Cardiac fibroblast (primary cell): ENCODE measurements around the gene AOX1.
"Not testable (repeated sequence)": the region's sequence is repeated elsewhere in the genome, so short reads cannot be mapped to it uniquely, and the experiment has no call there.

Experiments
- DNase-seq, 2 donors: peaks; one replicate each; pipeline versions ENCODE4 v3.0.0 to v3.0.0-alpha.2; 2010; ENCODE audit warnings: low read depth in 2 of 2
- H3K4me3 ChIP-seq, 2 donors: replicated peaks in 1 of 2; 1 replicate in 1 of 2; 2 replicates in 1 of 2; pipeline ENCODE4 v1.5.1; 2011; ENCODE audit warnings: low read depth in 2 of 2, low read length in 2 of 2, mild to moderate bottlenecking in 2 of 2, moderate library complexity in 1 of 2
- CTCF ChIP-seq: IDR thresholded peaks from one replicate; pipeline ENCODE4 v1.5.1; 2011; ENCODE audit warnings: low read depth, mild to moderate bottlenecking, low read length, inconsistent platforms

Gene AOX1

DNA sequence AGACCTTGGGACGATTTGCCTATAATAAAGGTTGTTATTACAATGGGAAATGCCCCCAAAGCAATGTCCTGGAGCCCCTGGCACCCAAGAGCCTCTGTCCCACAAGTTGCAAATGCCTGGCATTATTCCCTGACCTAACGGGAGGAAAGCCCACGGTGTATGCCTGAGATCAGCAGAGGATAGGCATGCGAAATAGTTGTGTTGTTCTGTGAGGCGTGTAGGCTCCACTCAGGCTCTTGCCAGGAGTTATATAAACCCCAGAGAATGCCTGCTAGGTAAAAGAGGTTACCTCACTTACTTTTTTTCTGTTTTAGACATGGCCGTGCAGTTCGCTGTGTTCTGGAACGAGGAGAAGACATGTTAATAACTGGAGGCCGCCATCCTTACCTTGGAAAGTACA is 52.1 kb downstream of the AOX1 start:
- DNase-seq = no peak
- no peak for TF ChIP-seq CTCF
- H3K4me3 ChIP-seq = no peak overlapping the region

DNA sequence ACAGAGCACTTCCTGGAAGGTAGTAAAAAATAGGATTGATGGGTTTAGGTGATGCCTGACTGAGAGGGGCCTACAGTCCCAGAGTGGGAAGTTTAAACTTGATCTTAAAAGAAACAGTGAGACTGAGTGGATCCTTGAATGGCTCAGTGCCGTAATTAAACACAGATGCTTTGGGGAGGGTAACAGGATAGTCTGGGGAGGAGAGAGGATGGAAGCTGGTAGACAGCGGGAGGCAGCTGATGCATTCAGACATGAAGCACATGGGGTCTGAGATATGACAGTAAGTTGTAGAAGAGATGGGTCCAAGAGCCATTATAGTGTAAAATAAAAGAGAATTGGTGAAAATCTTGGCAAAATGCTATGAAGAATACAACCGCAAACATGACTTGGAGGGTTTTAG is 54.4 kb downstream of the AOX1 start:
- no peak for TF ChIP-seq CTCF
- no peak for DNase-seq
- no peak overlapping the region for H3K4me3 ChIP-seq

DNA sequence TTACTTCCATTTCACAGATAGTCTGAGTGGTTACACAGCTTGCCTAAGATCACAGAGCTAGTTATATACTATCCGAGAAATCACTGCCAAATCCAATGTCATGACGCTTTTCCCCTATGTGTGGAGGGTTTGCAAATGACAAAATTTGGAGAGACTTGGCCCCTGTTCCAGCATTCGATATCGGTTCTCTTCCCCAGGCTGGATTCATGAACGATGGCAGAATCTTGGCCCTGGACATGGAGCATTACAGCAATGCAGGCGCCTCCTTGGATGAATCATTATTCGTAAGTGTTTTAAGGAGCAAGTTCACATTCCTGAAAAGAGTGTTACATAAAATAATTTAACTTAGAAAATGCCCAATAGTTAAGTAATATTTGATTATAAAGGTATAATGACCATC is 55.1 kb downstream of the AOX1 start:
- H3K4me3 ChIP-seq = no peak overlapping the region
- DNase-seq = peak in 1 of 2 donors; percentile 79
- TF ChIP-seq CTCF = no peak

DNA sequence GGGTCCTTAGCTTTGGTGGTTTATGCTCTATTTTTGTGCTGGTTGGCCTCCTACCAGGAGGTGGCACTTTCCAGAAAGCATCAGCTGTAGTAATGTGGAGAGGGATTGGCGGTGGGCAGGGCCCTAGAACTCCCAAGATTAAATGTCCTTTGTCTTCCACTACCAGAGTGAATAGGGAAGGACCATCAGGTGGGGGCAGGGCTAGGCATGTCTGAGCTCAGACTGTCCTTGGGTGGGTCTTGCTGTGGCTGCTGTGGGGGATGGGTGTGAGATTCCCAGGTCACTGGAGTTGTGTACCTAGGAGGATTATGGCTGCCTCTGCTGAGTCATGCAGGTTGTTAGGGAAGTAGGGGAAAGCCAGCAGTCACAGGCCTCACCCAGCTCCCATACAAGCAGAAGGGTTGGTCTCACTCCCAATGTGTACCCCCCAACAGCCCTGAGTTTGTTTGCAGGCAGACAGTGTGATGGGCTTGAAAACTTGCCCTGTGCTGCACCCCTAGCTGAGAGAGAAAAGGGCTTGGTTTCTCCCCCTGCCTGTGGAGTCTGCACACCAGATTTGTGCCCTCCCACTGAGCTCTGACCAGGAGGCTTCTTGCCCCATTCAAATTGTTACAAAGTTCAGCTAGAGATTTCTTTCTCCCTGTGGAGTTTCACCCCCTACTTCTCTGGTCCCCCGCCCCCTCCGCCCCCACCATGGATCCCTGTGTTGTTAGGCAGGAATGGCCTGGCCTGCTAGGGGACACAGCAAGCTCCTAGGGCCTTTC is 62.9 kb downstream of the AOX1 start:
- H3K4me3 ChIP-seq, DNase-seq: not testable (repeated sequence)

- no peak for DNase-seq
- no peak overlapping the region for H3K4me3 ChIP-seq
Observed at GRCh38 chr2:200649724-200650123, 63.9 kb downstream of the AOX1 start.

DNA sequence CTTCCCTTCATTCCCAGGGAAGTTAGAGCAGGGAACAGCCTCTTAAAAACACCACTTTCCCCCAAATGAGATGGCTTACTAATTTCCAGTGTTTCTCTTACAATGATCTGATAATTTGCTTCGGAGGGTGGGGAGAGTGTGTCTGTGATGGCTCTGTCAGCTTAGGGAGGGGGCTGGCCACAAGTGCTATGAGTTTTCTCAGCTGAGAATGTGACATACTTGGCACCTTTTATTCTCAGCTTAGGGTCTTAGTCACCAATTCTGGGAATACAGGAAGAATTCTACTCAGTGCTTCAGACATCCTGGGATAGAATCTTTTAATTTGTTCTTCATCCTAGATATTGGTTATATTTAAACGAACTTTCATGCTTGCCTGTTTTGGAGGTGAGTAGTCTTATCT is 64.4 kb downstream of the AOX1 start:
- H3K4me3 ChIP-seq = no peak overlapping the region
- no peak for TF ChIP-seq CTCF
- DNase-seq = peak in 1 of 2 donors; percentile 54

More at GRCh38 chr2:200649724-200650123, 63.9 kb downstream of the AOX1 start:
- TF ChIP-seq CTCF = no peak

DNA sequence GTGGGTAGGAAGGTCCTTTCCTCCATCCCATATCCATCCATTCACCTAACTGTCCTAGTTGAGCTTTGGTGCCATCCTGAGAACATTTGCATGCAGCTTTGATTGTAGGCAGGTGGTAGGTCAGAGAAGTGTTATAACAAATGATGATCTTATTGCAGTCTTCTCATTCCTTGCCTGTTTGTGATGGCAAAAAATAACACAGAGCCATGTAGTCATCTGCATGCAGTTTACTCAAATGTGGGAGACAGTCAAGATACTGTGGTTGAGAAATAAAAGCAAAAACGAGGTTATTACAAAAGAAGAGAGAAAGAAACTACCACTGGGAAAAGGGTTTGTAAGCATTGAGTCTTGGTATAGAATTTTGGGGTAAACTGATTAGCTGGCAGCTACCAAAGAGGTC is 66.3 kb downstream of the AOX1 start:
- H3K4me3 ChIP-seq = no peak overlapping the region
- DNase-seq = no peak
- no peak for TF ChIP-seq CTCF
